OCI-M2 (cell line): Measurements from ENCODE around the gene FZR1.
"Not testable (repeated sequence)": the region's sequence is repeated elsewhere in the genome, so short reads cannot be mapped to it uniquely, and the experiment has no call there.

Experiments used
- DNase-seq: peaks from one replicate; lab custom pipeline; 2025; ENCODE audit not compliant: unreplicated experiment; lab: John Stamatoyannopoulos, UW

Gene FZR1

DNA sequence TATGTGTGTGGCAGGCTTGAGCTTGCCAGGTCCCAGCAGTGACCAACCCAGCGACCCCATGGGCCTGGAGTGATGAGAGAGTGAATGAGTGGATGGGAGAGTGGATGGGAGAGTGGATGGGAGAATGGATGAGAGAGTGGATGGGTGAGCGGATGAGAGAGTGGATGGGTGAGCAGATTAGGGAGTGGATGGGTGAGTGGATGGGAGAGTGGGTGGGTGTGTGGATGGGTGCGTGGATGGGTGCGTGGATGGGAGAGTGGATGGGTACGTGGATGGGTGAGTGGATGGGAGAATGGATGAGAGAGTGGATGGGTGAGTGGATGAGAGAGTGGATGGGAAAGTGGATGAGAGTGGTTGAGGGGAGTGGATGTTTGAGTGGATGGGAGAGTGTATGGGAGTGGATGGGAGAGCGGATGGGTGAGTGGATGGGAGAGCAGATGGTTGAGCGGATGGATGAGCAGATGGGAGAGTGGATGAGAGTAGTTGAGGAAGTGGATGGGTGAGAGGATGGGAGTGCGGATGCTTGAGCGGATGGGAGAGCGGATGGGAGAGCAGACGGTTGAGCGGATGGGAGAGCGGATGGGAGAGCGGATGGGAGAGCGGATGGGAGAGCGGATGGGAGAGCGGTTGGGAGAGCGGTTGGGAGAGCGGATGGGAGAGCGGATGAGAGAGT is 22.6 kb downstream of the FZR1 start:
- no peak for DNase-seq

DNA sequence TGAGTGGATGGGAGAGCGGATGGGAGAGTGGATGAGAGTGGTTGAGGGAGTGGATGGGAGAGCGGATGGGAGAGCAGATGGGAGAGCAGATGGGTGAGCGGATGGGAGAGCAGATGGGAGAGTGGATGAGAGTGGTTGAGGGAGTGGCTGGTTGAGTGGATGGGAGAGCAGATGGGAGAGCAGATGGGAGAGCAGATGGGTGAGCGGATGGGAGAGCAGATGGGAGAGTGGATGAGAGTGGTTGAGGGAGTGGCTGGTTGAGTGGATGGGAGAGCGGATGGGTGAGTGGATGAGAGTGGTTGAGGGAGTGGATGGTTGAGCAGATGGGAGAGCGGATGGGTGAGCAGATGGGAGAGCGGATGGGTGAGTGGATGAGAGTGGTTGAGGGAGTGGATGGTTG is 23.2 kb downstream of the FZR1 start:
- not testable (repeated sequence) for DNase-seq

DNA sequence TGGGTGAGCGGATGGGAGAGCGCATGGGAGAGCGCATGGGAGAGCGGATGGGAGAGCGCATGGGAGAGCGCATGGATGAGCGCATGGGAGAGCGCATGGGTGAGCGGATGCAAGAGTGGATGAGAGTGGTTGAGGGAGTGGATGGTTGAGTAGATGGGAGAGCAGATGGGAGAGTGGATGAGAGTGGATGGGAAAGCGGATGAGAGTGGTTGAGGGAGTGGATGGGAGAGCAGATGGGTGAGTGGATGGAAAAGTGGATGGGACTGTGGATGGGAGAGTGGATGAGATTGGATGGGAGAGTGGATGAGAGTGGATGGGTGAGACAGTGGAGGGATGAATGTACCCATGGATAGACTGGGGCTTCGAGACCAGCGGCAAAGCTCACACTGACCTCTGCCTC is 24.3 kb downstream of the FZR1 start:
- no peak for DNase-seq

DNA sequence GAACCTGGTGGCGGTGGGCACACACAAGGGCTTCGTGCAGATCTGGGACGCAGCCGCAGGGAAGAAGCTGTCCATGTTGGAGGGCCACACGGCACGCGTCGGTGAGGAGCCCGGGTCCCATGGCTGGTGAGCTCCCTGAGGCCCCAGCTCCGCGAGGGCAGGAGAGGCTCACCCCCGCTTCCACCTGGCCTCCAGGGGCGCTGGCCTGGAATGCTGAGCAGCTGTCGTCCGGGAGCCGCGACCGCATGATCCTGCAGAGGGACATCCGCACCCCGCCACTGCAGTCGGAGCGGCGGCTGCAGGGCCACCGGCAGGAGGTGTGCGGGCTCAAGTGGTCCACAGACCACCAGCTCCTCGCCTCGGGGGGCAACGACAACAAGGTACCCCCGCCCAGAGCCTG is 25.6 kb downstream of the FZR1 start:
- no peak for DNase-seq

DNA sequence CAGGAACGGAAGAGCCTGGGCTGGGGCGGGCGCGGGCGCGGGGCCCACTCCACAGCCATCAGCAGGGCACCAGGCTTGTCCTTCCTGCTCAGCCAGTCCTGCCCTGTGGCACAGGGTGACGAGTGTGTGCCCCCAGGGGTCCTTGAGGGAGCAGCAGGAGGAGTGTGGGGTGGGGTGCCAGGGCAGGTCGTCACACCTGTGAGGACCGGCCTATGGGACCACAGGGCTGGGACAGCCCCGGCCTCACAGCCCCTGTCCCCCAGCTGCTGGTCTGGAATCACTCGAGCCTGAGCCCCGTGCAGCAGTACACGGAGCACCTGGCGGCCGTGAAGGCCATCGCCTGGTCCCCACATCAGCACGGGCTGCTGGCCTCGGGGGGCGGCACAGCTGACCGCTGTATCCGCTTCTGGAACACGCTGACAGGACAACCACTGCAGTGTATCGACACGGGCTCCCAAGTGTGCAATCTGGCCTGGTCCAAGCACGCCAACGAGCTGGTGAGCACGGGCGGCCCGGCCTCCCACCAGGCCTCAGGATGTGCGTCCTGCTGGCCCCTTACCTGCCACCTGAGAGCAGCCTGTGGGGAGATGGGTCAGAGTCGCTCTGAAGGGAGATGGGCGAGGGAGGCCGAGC is 26.2 kb downstream of the FZR1 start:
- DNase-seq = no peak

DNA sequence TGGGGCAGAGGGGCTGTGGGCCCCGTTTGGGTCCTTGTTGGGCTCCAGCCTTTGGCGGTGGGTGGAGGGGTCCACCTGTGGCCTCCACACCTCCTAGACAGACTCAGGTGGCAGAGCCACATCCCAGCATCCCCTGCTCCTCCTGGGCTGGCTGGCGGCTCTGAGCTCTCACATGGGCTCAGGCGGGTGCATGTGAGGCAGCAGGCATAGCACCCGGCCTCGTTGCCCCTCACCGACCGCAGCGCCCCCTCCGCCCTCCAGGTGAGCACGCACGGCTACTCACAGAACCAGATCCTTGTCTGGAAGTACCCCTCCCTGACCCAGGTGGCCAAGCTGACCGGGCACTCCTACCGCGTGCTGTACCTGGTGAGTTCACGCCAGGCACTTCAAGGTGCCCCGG is 26.9 kb downstream of the FZR1 start:
- DNase-seq = no peak

DNA sequence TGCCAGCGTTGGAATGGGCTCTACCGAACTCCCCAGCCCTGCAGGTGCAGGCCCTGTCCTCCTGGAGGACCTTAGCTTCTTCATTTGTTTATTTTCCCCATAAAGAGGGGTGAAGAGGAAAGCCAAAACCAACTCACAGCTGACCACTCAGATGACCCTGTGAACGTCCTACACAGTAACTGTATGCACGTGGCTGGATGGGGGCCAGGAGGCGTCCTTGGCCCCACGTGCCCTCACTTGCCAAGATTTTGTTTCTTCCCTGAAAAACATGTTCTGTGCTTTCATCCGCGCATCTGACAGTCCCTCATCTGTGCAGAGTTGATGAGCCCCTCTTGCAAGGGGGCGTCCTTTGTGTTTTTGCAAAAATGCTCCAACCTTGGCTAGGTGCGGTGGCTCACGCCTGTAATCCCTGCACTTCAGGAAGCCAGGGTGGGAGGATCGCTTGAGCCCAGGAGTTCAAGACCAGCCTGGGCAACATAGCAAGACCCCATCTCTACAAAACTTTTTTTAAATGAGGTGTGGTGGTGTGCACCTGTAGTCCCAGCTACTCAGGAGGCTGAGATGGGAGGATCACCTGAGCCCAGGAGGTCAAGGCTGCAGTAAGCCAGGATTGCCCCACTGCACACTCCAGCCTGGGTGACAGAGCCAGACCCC is 27.6 kb downstream of the FZR1 start:
- no peak for DNase-seq

DNA sequence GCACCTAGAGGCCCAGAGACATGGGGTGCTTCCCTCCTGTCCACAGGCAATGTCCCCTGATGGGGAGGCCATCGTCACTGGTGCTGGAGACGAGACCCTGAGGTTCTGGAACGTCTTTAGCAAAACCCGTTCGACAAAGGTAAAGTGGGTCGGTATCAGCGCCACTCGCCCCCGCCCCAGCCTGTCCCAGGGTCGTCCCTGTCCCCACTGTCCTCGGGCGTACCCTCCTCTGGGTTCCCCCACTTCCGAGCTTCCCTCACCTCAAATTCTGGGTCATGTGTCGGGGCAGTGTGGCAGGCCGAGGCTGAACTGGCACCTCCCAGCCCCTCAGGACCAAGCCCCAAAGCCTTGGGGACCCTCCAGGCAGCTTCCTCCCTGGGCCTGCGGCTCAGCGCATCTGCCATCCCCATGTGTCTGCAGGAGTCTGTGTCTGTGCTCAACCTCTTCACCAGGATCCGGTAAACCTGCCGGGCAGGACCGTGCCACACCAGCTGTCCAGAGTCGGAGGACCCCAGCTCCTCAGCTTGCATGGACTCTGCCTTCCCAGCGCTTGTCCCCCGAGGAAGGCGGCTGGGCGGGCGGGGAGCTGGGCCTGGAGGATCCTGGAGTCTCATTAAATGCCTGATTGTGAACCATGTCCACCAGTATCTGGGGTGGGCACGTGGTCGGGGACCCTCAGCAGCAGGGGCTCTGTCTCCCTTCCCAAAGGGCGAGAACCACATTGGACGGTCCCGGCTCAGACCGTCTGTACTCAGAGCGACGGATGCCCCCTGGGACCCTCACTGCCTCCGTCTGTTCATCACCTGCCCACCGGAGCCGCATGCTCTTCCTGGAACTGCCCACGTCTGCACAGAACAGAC is 28.5 kb downstream of the FZR1 start:
- no peak for DNase-seq

DNA sequence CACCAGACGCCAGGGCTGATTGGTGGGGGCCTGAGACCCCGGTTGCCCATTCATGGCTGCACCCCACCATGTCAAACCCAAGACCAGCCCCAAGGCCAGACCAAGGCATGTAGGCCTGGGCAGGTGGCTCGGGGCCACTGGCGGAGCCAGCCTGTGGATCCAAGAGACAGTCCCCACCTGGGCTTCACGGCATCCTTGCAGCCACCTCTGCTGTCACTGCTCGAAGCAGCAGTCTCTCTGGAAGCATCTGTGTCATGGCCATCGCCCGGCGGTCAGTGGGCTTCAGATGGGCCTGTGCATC is 29.1 kb downstream of the FZR1 start:
- no peak for DNase-seq

DNA sequence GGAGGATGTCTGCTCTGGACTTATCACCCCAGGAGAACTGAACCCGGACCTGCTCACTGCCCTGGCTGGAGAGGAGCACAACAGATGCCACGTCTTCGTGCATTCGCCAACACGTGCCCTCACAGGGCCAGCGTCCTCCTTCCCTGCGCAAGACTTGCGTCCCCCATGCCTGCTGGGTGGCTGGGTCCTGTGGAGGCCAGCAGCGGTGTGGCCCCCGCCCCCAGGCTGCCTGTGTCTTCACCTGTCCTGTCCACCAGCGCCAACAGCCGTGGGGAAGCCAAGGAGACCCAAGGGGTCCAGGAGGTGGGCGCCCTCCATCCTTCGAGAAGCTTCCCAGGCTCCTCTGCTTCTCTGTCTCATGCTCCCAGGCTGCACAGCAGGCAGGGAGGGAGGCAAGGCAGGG is 29.5 kb downstream of the FZR1 start:
- no peak for DNase-seq

DNA sequence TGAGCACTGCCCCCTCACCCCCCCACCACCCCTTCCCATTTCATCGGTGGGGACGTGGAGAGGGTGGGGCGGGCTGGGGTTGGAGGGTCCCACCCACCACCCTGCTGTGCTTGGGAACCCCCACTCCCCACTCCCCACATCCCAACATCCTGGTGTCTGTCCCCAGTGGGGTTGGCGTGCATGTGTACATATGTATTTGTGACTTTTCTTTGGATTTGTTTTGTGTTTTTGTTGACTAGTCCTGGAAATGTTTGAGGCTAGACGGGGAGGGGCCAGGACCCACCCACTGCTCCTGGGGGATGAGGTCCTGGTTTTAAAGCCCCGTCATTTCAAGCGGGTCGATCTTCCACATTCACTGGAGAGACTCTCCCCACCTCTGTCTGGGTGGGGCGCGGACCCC is 29.9 kb downstream of the FZR1 start:
- DNase-seq = no peak

DNA sequence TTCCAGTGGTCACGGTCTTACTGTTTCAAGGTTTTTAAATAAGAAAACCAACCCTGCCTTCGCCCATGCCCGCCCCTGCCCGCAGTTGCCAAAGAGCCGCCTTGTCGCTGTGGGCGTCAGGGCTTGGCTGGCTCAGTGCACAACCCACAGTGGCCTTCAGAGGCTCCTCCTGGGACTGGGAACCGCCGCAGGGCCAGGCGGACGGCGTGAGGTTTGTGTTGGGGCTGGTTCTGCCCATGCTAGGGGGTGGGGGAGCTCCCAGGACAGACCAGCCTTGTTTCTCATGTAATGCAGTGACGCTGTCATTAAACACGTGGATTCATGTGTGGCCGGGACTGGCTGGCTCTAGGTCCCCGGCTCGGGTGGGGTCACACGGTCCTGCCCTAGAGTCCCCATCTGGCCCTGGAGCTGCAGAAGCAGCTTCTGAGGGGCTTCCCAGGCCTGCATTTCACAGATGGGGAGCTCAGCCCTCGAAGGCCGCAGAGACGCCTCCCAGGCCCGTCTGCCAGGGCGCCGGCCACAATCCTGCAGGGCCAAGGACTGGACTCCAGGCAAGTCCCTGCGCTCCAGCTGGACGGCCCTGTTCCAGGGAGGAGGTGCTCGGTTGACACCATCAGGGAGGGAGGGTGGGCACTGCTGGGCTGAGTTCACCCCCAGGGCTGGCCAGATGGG is 30.5 kb downstream of the FZR1 start:
- DNase-seq = no peak

DNA sequence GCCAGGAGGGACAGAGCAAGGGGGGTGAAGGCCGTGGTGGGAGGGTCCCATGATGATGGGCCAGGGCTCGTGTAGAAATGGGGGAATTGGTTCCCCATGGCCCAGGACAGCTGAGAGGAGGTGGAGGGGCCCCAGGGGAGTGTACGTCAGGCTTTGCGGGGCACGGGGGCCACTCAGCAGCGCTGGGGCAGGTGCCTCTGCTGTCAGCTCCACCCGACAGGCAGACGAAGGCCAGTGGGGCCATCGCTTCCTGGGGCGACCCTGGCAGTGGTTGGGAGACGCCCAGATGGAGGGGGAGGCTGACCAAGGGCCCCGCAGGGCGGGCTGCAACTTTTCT is 31.0 kb downstream of the FZR1 start:
- no peak for DNase-seq

DNA sequence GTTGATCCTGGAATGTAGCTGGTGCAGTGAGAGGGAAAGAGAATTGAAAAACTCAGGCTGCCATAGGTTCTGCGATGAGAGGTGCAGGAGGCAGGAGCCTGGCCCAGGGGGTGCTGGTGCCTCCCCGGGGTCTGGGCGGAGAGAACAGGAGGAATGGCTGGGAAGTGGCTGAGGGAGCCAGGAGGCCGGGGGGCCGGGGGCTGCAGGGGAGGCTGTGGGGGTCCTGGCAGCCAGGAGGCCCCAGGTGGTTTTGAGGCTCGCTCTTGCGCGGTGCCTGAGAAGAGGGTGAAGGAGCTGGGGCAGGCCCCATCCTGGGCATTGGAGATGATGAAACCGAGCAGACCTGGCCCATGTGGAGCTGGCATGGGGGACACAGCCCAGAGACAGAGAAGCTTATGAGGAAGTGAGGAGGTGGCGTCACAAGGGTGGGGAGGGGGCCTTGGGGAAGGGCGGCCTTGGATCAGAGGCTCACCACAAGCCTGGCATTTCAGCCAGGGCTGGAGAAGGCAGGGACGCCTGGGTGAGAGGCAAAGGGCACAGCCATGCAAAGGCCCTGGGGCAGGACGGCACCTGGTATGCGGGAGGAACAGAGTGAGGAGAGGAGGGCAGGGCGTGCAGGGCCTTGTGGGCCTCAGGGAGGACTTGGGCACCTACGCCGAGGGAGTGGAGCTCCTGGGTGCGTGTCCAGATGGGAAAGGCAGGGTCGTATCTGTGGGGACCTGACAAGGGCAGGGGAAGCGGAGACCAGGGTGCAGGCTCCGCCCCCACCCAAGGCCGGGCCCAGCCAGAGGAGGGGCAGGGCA is 31.5 kb downstream of the FZR1 start:
- no peak for DNase-seq

DNA sequence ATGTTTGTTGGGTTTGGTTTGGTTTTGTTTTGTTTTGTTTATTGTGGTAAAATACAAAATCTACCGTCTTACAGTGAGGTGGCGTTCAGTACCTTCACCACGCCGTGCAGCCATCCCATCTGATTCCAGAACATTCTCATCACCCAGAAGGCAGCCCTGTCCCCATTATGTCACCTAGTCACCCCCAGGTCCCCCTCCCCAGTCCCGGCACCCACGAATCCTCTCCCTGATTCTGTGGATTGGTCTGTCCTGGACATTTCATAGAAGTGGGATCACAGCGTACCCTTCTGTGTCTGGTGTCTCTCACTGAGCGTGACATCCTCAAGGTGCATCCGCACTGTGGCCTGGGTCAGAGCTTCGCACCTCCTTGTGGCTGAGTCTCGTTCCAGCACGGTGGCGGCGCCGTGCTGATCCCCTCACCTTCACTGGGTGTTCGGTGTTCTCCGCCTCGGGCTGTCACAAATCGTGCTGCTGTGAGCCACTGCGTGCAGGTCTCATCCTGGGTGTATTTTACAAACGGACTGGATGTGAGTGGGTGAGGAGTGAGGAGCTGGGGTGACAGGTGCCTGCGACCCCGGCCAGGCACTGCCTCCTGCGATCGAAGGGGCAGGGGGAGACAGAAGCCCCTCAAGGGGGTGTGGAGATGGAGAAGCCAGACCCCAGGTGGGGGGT is 32.3 kb downstream of the FZR1 start:
- DNase-seq = no peak

DNA sequence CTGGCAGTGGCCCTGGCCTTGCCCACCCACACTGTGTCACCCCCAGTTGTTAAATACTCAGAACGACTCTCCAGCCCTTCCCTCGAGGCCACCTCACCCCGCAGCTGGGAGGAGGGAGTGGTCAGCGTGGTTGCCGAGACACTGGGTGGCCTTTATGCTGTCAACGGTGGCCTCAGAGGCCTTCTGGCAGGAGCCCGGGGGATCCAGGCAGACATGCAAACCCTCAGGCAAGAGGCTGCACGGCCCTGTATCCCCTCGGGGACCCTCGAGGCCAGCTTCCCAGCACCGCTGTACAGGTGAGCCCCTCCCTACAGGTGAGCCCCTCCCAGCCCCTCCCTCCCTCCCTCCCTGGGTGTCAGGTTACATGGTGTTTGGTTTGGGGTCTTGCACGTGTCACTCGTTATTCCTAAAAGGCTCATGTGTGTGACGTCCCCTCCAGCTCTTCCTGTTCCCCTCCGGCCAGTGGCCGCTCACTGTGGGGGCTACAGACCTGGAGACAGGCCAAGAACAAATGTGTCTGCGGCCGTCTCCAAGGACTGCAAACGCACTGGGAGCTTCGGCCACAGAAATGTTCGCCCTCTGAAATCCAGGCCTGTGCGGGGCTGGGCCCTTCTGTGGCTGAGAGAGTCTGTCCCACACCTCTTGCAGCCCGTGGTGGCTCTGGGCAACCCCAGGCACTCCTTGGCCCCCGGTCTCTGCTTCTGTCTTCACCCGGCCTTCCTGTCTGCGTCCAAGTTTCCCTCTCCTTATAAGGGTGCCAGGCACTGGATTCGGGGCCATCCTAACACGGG is 33.0 kb downstream of the FZR1 start, which contains the start of gene TEKTIP1:
Gene TEKTIP1 (plus strand): TSS at position 210 of the 791 bp plus-strand sequence. CDS start 4 bp downstream, at position 214.
- DNase-seq = no peak

DNA sequence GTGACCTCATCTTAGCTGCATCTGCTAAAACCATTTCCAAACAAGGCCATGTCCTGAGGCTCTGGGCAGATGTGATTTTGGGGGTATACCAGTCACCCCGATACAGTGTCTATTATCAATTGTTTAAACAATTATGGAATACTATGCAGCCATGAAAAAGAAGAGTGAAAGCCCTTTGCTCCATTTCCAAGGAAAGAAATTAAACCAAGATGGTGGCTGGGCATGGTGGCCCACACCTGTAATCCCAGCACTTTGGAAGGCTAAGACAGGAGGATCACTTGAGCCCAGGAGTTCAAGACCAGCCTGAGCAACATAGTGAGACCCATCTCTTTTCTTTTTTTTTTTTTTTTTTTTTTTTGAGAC is 33.6 kb downstream of the FZR1 start:
- DNase-seq = no peak

DNA sequence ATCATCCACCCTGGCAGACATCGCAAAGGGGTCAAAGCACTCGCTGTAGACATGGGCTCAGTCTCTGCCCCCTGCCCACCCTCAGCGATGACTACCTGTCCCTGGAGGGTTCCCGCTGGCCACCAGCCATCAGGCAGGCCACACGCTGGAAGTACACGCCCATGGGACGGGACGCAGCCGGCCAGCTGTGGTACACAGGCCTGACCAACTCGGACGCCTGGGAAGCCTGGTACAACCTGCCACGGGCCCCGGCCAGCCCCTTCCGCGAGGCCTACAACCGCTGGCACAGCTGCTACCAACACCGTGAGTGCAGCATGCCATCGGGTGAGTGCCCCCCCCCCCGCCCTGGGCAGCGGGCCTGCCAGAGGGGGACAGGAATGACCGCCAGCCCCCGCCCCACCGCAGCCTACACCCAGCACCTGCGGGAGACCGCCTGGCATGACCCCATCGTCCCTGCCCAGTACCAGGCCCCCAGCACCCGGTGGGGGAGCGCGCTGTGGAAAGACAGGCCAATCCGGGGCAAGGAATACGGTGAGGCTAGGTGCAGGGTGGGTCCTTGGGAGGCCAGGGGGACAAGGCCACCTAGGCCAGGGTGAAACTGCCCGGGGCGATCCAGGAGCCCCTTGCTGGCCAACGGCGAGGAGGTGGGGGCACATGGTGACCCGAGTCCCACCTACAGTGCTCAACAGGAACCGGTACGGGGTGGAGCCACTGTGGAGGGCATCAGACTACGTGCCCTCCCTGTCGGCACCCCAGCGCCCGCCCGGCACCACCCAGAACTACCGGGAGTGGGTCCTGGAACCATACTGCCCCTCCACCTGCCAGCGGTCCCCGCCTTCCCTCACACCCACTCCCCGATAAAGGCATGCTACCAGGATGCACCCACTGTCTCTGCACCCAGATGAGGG is 37.3 kb downstream of the FZR1 start:
- DNase-seq = no peak
